NCI-H1092 (cell line): ENCODE results near the gene GALE.

Experiments
- DNase-seq: peaks from one replicate; lab custom pipeline; 2025; lab: John Stamatoyannopoulos, UW

The GALE gene

GRCh38 chr1:23751050-23751814 lies 49.3 kb downstream of the GALE start:
- DNase-seq = peak; percentile 15

GRCh38 chr1:23748016-23748415 lies 52.5 kb downstream of the GALE start:
- DNase-seq = no peak
